ENCODE results near the gene PARD3. TPM values are rescaled to one million over a fixed set of nuclear protein-coding genes. Genes with fewer than 3 reads are reported as not detected.

PARD3 gene
- total RNA-seq, 1 donor from 2014 or later, result 0.93 TPM

DNA sequence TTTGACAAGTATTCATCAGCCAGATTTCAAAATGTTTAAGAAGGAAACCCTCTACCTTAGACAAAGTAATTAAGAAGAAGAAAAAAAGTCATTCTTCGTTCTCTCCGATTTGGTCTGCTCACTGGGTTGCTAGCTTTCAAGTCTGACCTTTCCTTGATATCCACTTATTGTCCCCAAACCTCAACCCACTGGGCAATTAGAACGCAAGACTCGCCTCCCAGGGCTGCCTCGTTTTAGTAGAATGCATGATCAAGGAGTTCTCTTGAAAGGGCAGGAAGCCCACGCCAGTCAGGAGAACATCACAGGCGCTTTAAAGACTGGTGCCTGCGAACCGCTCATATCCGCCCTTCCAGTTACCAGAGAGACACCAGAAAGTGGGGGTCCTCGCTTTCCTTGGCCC lies 637.7 kb downstream of the PARD3 start:
- intact Hi-C loops (cut with micrococcal nuclease), result no loop called here

DNA sequence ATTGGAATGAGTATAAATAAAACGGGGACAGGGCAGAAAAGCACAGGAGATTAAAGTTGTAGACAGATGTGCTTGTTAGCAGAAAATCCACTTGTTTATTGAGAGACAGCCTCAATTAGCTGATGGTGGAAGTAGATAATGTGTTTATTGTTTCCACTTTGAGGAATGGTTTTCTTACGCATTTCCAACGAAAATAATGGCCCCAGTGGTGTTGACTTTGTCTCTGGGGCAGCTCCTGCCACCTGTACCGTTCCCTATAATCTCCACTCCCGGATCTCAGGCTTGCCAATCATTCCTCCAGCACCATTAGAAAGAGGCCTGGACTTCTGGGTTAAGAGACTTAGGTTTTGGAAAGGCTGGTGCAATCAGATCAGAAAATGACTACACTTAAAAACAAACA lies 638.7 kb downstream of the PARD3 start:
- intact Hi-C loops (cut with micrococcal nuclease), result no loop called here

DNA sequence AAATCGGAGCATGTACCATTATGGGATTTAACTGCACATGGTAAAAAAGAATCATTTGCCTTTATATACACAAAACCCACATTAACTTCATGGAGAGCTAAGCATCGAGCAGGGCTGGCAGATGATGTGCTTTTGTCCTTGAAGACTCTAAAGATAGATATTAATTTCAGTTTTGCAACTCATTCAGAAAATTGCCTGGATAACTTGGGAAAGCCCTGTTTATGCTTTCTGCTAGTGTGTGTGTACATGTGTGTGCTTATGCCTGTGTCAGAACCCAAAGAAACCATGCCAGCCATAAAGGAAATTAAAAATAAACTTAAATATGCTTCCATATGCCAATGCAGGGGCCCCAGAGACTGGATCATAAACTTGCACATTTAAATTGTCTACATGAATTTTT lies 640.0 kb downstream of the PARD3 start:
- intact Hi-C loops (cut with micrococcal nuclease), result no loop called here

DNA sequence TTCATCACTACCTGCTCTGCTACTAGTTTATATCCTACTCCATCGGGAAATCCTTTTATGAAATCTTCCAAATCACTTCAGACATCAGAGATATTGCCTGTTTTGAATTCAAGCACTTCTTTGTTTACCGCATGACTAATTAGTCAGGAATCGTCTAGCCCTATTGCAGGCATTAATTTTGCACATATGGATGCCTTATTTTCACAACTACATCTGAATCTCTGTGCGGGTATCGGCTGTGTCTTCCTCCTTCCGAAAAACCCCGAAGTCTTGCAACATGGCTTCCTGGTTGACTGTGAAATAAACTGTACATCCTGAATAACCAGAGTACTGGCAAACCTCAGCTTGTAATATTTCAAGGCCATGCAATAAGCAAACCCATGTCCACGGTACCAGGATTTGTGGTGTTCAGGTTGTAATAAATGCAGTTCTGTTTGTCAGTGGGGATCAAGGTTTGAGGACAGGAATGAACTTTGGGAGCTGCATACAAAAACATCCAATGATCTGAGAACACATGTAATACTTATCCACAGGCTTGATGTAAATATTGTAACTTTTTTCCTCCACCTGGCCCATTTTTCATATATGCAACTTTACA lies 642.1 kb downstream of the PARD3 start:
- intact Hi-C loops (cut with micrococcal nuclease), result no loop called here

DNA sequence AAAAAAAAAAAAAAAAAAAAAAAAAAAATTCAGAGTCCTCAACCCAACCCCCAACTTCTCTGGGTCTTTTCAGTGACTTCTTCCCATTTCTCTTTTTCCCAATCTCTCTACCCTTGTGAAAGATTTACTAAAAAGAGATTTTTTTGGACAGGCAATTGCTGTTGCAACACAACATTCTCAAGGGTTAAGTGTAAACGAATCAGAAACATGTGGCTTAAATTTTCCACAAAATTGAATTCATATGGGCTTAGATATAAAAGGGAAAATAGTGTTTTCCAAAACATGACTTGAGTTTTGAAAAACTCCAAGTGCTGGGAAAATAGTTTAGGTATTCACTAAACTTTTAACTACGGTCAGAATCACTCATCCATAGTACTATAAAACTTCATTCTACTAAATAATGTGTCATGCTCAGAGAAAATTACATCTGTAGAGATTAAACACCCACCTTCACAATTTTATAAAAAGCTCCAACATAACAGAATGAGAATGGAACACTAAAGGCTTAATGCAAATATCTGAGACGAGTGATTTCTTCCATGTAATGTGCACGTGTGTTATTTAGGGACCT lies 643.1 kb downstream of the PARD3 start:
- intact Hi-C loops (cut with micrococcal nuclease), result no loop called here

DNA sequence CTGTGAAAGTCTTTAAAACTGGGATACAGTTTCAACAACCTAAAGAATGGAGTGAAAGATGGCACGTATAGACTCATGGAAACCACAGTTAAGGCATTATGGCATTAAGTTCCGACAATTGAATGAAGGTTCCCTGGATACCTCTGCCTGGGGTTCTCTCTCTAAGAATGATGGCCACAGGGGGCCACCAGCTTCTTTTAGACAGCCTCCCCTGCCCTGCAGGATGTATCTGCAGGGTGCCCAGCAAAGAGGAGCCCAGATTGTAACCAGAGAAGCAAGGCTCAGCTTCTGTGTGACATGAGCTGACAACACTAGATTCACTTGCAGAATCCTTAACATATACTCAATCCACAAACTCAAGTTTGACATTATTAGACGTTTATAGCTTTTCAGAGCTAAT lies 645.4 kb downstream of the PARD3 start:
- intact Hi-C loops (cut with micrococcal nuclease), result no loop called here

DNA sequence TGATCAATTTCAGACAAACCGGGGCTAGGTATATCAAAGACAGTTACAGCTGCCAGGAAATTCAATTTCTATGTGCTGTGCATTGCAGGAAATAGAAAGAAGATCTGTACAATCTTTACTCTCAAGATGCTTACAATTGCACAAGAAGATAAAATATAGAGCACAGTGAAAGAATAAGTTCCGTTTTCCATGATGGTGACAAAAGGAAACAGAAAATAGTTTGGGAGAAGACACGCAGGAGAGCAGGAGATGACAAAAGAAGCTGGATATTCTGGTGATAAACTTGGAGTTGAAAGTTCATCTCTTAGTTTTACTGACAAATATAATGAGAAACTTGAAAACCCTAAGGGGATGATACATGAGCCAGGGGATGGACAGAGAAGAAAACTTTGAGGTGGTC lies 646.0 kb downstream of the PARD3 start:
- intact Hi-C loops (cut with micrococcal nuclease), result no loop called here

DNA sequence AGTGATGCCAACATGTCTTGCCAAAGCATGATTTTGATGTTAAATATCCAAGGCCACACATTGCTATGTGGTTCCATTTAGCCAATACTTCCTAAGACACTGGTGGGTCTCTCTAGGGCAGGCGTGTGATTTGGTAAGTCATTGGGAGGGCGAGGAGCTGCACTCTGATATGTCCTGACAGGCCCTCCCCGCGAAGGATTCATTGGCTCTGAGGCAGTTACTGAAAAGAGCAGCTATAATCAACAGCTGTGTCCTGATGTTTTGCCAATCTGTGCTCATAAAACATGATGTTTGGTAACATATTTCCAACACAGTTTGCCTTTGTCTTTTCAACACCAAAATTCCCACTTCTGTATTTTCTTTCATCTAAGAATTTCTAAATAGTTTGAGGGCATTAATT lies 646.7 kb downstream of the PARD3 start:
- intact Hi-C loops (cut with micrococcal nuclease), result no loop called here

DNA sequence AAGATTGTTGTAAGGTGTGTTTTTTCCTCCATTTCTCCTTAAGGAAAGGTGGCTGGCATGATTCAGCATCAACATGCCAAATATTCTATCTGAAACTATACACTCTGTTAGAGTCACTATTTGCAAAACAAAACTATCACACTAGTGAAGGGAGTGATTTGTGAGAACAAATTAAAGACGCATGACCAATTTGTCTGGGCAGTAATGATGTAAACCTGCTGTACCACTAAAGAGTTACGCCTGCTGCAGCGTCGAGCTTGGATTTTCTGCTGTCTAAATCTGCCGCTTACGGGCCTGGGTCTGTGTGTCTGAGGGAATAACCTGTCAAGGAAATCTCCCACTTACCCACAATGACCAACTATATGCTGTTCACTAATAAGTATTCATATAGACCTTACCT lies 648.3 kb downstream of the PARD3 start:
- intact Hi-C loops (cut with micrococcal nuclease), result no loop called here

DNA sequence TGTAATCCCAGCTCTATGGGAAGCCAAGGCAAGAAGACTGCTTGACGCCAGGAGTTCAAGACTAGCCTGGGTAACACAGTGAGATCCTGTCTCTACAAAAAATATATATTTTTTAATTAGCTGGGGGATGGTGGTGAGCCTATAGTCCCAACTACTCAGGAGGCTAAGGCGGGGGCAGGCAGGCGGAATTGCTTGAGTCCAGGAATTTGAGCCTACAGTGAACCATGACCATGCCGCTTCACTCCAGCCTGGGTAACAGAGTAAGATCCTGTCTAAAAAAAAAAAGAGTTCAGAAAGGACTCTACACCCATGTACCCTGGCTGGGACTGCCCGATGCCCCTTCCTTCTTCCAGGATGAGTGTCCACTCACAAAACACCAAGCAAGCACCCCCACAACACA lies 648.7 kb downstream of the PARD3 start:
- intact Hi-C loops (cut with micrococcal nuclease), result no loop called here

DNA sequence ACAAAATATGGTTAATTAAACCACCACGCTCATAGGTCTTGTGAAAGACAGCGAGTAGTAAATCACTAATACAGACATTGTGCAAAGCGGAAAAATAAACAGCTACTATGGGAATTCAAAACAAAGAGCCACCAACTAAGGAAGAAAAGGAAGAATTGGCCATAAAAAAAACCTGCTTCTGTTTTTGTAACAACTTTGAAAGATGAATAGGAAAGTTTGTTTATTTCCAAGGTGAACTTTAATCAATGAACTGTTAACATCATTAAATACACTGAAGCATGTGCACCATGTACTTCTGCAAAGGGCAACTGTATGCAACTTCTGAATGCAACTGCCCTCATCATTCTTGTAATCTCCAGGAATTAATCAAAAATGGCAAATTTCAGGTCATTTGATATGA lies 651.1 kb downstream of the PARD3 start:
- intact Hi-C loops (cut with micrococcal nuclease), result no loop called here

DNA sequence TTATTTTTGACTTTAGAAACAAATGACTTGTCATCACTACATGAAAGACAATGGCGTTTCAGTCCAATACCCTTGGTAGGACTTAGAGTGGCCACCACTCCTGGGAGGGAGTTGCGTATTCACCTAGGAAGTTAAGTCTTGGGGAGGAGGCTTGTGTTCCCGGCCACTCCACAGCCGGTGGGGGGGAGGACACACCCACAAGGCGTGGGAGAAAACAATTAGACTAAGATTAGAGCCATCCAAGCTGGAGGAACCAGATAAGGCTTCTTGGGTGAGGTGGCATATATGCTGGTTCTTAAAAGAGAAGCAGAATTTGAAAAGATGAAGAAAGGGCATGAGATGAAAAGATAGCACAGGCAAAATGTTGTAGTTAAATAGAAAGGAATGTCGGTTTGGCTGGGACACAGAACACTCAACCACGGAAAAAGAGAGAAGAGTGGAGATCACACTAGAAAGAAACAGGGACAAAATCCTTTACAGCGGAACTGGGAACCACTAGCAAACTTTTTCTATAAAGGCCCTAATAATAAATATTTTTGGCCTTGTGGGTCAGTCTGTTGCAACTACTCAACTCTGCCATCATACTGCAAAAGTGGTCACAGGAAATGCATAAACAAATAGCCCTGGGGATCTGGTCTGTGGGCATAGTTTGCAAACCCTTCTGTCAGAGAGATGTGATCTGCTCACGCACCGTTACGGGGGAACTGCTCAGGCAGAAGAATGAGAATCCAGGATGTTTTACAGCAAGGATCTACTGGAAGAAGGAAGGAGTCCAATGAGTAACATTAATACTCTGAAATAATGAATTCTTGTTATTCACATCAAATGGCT lies 651.8 kb downstream of the PARD3 start:
- intact Hi-C loops (cut with micrococcal nuclease), result no loop called here

DNA sequence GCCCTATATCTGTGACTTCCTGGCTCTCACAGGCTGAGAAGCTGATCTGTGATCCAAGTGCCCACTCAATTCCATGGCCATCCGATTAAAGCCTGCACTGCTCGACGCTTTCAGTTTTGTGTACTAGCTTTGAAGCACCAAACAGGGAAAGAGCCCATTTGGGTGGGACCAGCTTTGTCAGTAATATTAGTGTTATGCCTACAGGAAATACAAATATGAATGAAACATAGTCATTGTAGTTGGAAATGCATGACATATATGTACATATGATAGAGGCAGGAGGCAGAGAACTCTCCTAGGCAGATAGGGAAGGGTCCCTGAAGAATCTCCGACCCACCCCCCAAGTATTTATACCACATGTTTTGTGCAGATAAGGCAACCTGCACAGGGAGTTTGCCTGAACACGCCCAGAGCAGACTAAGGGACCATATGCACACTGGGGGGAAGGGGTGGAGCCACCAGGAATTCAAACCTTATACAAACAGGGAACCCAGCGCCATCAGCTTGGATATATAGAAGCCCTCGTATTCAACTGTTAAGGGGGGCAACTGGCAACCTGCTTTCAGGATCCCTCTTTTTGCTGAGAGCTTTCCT lies 653.2 kb downstream of the PARD3 start:
- intact Hi-C loops (cut with micrococcal nuclease), result no loop called here

DNA sequence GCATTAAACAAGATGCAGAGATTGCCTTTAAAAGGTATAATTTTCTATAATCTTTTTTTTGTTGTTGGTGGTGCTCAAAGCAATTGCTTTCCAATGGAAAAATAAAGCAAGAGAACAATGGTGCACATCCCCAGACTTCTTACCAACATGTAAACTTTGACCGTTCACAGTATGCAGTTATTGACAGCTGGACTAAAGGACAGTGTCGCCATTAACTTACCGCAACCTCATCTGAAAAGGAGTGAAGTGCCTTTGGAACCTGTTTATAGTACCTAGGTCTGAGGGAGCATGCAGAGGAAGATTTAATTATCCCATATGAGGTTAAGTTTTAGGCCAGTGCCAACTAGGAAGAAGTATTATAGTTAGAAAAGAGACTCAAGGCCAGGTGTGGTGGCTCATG lies 654.5 kb downstream of the PARD3 start:
- intact Hi-C loops (cut with micrococcal nuclease), result no loop called here

DNA sequence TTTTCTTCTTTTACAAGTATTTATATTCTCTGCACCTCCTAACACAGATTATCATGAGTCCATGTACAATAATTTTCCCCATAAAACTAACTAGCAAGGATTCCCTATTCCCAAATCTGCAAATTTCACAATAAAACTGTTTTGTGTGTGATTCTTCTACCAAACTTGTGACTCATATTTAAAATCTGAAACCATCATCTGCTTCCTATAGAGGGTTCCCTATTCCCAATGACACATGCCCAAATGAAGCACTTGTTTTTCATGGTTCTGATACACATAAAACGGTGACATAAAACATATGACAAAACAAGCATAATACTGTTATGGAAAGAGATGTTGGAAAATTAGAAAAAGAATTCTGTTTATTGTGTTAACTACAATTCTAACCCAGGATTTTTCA lies 657.6 kb downstream of the PARD3 start:
- intact Hi-C loops (cut with micrococcal nuclease), result no loop called here

DNA sequence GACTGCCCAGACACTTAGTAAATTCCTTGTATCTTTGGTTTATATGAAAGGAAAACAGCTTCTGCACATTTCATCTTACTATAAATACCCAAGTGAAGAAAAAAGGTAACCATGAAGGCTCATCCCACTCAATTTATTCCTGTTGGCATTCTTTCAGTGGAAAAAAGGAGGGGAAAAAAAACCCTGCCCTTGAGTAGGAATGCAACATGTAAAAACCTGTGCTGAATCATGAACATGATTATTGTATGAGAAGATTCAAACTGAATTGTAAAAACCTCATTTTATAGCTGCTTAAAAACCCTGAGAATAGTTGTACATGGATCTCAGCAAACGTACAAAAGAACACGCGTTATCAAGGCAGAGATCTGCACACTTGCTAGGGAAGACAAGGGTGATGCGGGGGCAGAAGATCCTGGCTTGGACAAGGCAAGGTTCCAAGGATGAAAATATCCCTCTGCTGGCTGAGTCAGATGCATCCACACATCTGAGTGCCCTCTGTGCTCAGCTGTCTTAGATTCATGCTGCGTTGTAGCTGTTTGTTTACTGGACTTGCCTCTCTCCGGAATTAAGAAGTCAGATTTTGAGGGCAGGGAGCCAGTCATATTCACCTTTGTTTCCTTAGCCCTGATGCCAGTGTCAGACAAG lies 658.2 kb downstream of the PARD3 start:
- intact Hi-C loops (cut with micrococcal nuclease), result no loop called here

DNA sequence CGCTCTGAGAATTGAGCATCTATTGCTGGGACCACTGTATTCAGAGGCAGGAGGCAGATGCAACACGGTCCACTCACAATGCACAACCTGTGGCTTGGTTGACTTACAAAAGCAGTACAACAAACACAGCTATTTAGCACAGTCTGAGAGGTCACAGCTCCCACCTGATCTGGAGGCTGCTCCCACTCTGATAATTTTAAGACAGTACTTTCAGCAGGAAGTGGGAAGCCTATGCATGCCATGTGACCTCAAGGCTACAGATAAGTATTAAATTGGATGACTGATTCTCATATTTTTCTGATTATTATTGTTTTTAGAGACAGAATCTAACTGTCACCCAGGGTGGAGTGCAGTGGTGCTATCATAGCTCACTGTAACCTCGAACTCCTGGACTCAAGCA lies 659.3 kb downstream of the PARD3 start:
- intact Hi-C loops (cut with micrococcal nuclease), result no loop called here

DNA sequence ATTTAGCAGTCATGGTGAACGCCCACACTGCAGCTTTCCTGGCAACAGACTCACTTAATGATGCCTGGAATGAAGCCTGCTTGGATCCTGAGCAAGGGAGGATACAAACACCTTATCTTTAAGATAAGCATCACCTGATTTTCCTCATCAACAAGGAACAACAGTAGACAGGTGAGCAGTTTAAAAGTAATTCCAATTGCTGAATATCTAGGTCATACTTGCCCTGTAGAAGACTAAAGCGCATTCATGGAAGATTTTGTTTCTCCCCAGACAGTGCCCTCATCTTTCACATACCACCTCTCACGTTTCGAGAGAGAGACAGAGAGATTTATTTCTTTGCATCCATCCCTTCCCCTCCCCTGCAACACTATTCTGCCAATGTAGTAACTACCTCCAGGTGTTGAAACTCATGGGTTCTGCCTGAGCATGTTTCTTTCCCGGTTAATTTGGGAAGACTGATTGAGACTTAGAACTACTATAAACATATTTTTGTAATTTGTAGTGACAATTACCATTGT lies 660.7 kb downstream of the PARD3 start:
- intact Hi-C loops (cut with micrococcal nuclease), result no loop called here

DNA sequence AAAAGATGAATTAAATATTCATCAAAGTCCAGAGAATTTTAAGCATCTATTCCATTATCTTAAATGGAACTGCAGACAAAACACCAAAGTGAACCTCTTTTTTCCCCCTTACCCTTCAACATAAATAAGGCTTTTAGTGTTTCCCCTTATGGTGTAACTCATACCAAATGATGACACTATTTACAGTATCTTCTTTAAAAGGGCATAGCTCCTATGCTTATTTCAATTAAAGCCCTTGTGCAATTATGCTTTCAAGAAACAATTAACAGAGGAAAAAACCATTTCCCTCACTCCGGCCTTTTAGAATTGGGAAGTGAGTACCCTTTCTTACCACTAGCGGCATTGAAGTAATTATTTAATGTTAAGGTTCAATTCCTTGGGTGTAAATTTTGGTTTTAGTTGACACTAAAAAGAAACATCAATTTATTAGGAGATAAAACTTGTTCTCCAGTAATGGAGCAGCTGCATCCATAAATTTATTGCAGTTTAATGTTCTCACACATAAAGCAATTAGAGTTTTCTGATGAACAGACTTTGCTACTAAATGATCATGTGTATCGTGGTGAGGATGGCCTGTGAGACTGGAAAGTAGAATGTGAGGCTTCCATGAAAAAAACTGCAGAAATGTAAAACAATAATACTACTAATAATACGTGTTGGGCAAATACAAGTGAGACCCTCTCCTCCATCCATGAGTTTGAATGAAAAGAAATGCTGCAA lies 661.3 kb downstream of the PARD3 start:
- intact Hi-C loops (cut with micrococcal nuclease), result no loop called here

DNA sequence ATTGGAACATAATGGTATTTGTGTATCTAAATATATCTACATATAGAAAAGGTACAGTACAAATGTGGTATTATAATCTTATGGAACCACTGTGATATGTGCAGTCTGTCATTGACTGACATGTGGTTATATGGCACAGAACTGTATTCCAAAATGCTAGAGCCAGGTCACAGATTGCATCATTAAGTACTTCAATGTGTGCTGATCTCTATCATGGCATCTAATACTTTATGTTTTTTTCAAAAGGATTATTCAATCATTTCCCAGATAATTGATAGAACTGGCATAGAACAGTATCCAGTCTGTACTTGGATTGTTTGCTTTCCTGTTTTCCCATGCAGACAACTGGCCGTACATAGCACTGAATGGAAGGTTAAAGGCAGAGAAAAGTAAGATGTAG lies 662.7 kb downstream of the PARD3 start:
- intact Hi-C loops (cut with micrococcal nuclease), result no loop called here

DNA sequence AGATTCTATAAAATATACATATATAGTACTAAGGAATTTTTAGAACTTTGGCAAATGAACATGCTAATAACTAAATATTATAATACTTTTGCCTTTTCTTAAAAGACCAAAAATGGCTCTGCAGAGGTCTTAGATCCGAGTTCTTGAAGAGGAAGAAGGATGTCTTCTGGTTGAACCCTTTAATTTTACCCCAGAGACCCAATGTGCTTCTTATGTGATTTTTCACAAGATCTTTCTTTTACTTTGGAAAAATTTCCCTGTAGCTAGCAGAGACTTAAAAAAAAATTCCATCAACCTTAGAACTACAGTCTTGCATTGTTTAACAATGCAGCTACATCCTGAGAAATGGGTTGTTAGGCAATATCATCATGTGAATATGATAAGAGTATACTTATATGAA lies 663.2 kb downstream of the PARD3 start:
- intact Hi-C loops (cut with micrococcal nuclease), result no loop called here
